Thyroid gland (tissue), 4 donors: ENCODE data around the gene ARHGAP10. TPM values are rescaled to one million over a fixed set of nuclear protein-coding genes. Genes with fewer than 3 reads are reported as not detected.
A peak's percentile ranks its signal among the peaks of the same experiment; 100 is the strongest.

Source experiments
- DNase-seq, 2 donors: peaks; one replicate each; pipeline ENCODE4 v3.0.0-alpha.2; 2019
- H3K27ac ChIP-seq, 3 donors: fragments of 200-600 bp; sonication (generic); 1 replicate in 2 of 3; 2 replicates in 1 of 3; pipeline ENCODE4 v1.5.1; 2016 to 2019; ENCODE audit warnings: mild to moderate bottlenecking in 1 of 3, moderate library complexity in 1 of 3
- H3K27me3 ChIP-seq: fragments of 200-600 bp; sonication (generic); one replicate; pipeline ENCODE4 v1.5.1; 2019
- H3K36me3 ChIP-seq, 2 donors: fragments of 200-600 bp; sonication (generic); one replicate each; pipeline ENCODE4 v1.5.1; 2016 to 2019
- H3K4me1 ChIP-seq, 2 donors: fragments of 200-600 bp; sonication (generic); one replicate each; pipeline ENCODE4 v1.5.1; 2017 to 2019
- H3K4me3 ChIP-seq, 3 donors: fragments of 200-600 bp; sonication (generic); replicated peaks in 1 of 3; 1 replicate in 2 of 3; 2 replicates in 1 of 3; pipeline ENCODE4 v1.5.1; 2016; ENCODE audit warnings: mild to moderate bottlenecking in 1 of 3
- H3K9me3 ChIP-seq: fragments of 200-600 bp; sonication (generic); one replicate; pipeline ENCODE4 v1.5.1; 2017
- POLR2A ChIP-seq, 2 donors: fragments of 450-650 bp; IDR thresholded peaks; one replicate each; pipeline ENCODE4 v1.6.1; 2017; ENCODE audit warnings: antibody characterized with exemption in 2 of 2, mild to moderate bottlenecking in 2 of 2, moderate library complexity in 1 of 2
- WGBS, 2 donors: methylation state at CpG; one replicate each; pipeline ENCODE4 v1.1.5; 2017; 5-methylcytosine and 5-hydroxymethylcytosine counted together
- intact Hi-C: fragments of 100-400 bp; cut with DNase I; formaldehyde crosslinking; loops from one replicate; pipeline ENCODE4 v1.15.1; 2023
- total RNA-seq, 4 donors: library from RNA; depleted of rRNA; stranded (reverse); fragments of >200 nt; gene quantifications; one replicate each; pipeline ENCODE4 v1.2.3, GENCODE V29; 2016
- TF ChIP-seq, protein P1 (sequence below), 6 experiments: fragments of 200-600 bp in 3 of 6; fragments of 450-650 bp in 3 of 6; sonication (generic) in 3 of 6; IDR thresholded peaks; one replicate each; pipeline ENCODE4 v1.5.1; 2016 to 2019; ENCODE audit warnings: antibody characterized with exemption in 6 of 6, mild to moderate bottlenecking in 2 of 6, inconsistent platforms in 1 of 6, moderate library complexity in 1 of 6

The ARHGAP10 gene
- total RNA-seq, 4 donors from 2014 or later, result 39.5 to 78.4 (median 42.0) TPM

DNA sequence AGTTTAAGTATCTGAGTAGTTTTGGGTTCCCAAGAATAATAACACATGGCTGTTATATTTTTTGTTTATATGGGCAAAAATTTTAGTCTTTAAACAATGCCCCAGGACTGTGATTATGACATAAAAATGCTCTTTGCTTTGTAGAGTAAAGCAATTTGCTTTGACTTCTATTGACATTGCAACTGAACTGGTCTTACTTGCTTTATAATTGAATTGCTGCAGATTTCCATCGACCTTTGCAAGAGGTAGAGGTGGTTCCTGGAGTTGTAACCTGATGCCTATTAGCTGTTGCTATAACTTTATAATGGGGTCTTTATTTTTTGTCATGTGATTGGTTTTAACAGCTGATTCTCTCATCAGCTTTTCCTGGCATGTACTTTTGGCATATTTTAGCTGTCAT lies 302.9 kb downstream of the ARHGAP10 start:
- H3K4me3 ChIP-seq, result no peak overlapping the region
- H3K9me3 ChIP-seq, result no peaks in the 10 kb centered on the region
- no peaks in the 10 kb centered on the region for H3K36me3 ChIP-seq
- H3K4me1 ChIP-seq, result peaks cover 9 to 10% of the 10 kb centered on the region in 2 donors
- H3K27me3 ChIP-seq, result no peaks in the 10 kb centered on the region
- 17 to 21% methylated on average over 1 of the region's 1 CpG for WGBS, 2 donors
- intact Hi-C loops, result no loop called here
- no peak overlapping the region for H3K27ac ChIP-seq
- TF ChIP-seq, protein P1, sequence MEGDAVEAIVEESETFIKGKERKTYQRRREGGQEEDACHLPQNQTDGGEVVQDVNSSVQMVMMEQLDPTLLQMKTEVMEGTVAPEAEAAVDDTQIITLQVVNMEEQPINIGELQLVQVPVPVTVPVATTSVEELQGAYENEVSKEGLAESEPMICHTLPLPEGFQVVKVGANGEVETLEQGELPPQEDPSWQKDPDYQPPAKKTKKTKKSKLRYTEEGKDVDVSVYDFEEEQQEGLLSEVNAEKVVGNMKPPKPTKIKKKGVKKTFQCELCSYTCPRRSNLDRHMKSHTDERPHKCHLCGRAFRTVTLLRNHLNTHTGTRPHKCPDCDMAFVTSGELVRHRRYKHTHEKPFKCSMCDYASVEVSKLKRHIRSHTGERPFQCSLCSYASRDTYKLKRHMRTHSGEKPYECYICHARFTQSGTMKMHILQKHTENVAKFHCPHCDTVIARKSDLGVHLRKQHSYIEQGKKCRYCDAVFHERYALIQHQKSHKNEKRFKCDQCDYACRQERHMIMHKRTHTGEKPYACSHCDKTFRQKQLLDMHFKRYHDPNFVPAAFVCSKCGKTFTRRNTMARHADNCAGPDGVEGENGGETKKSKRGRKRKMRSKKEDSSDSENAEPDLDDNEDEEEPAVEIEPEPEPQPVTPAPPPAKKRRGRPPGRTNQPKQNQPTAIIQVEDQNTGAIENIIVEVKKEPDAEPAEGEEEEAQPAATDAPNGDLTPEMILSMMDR (IDR thresholded peaks at IDR 0.05), result no peak
- no peak for TF ChIP-seq POLR2A (IDR thresholded peaks at IDR 0.05)
- no peak for DNase-seq

DNA sequence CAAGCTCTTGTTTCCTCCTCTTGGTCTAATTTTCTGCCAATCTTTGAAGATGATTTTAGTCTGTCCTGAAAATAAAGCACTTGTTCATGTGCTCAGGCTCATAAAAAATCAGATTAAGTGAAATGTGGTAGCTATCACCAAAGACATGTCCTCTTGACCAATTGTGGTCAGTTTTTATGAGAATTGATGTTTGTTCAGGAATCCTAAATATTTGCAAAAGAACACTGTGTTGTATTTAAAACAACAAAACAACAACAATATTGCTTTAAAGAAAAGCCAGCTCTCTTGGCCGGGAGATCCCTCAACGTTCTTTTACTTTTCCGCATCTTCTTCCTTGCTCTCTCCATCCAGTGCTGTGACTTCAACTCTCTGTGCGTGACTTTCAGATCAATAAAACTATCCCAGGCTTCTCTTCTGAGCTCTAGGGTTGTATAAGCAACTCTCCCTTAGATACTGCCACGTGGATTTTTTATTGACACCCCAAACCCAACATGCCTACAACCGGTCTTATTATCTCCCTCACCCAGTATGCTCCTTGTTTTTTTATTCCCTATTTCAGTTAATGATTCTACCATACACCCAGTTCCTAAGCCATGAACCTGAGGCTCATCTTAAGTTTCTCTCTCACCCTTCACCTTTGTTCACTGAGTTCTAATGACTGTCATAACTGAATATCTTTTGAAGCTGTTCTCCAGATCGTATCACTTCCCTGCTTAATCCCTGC lies 309.9 kb downstream of the ARHGAP10 start:
- Histone ChIP-seq H3K4me3 (no peak overlapping the region), H3K27ac (no peak overlapping the region), H3K9me3 (no peaks in the 10 kb centered on the region), H3K4me1 (peaks cover 0 to 8% of the 10 kb centered on the region in 2 donors), H3K36me3 (no peaks in the 10 kb centered on the region), H3K27me3 (no peaks in the 10 kb centered on the region)
- TF ChIP-seq POLR2A (IDR thresholded peaks at IDR 0.05), result no peak
- TF ChIP-seq, protein P1 (IDR thresholded peaks at IDR 0.05), result no peak
- 90 to 91% methylated on average over 7 of the region's 7 CpGs for WGBS, 2 donors
- DNase-seq, result no peak
- intact Hi-C loops, result no loop called here

DNA sequence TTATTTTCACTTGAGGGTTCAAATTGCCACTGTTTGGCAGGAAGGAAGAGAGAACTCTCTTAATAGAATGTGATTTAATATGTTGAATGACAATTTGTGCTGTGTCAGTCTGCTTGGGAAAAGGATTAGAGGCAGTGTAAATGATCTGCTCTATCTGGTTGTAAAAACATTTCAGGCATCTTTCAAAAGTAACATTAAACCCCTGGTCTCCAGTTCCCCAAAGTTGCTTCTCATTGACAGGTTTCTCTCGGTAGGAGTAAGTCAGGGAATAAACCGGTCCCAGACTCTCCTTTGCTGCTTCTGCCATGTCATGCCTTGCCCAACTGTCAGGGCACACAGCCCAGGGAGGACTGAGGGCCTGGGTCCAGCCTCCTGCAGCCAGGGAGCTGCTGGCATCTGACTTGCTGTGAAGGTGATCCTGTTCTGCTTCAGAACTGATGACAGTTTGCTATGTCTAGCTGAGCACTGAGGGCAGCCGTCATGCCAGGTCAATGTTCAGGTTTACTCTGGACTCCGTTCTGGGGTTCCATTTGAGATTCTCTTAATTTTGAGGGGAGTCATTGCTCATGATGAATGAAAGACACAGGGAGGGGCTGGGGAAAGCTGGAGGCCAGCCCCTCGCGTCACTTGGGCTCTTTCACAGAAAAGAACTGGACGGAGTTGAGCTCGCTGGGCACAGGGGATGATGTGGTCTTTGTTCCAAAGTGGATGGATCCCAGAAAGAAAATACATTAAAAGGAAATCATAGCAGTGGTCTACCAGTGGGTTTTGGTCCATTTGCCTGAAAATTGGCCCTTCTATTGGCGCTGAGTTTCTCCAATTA lies 312.4 kb downstream of the ARHGAP10 start:
- intact Hi-C loops, result no loop called here
- DNase-seq, result no peak
- H3K9me3 ChIP-seq, result no peaks in the 10 kb centered on the region
- no peak overlapping the region for H3K27ac ChIP-seq
- no peaks in the 10 kb centered on the region for H3K36me3 ChIP-seq
- H3K4me3 ChIP-seq, result no peak overlapping the region
- peaks cover 0 to 8% of the 10 kb centered on the region in 2 donors for H3K4me1 ChIP-seq
- 84 to 89% methylated on average over 9 of the region's 9 CpGs for WGBS, 2 donors
- no peaks in the 10 kb centered on the region for H3K27me3 ChIP-seq
- TF ChIP-seq, protein P1 (IDR thresholded peaks at IDR 0.05), result no peak
- TF ChIP-seq POLR2A (IDR thresholded peaks at IDR 0.05), result no peak

DNA sequence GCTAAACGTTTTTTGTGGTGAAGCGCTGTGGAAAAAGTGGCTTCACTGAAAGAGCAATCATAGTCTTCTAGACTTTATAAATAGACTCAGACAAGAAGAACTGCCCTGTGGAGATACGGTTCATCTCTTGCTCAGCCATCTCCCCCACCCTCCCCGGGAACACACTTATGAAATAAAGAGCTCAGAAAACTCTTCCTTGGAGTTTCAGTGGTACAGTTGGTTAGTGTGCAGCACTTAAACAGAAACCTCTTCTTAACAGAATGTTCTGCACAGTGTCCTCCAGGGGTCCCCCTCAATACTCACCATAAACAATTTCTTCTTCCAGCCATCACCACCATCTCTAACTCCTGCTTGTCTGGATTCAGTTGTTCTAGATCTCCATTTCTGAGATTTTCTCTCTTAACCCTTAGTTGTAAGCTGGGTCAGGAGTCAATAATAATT lies 313.0 kb downstream of the ARHGAP10 start:
- TF ChIP-seq, protein P1 (IDR thresholded peaks at IDR 0.05), result peak in 1 of 6 experiments; percentile 5
- TF ChIP-seq POLR2A (IDR thresholded peaks at IDR 0.05), result no peak
- Histone ChIP-seq H3K4me1 (peaks cover 0 to 8% of the 10 kb centered on the region in 2 donors), H3K9me3 (no peaks in the 10 kb centered on the region), H3K27ac (no peak overlapping the region), H3K4me3 (no peak overlapping the region), H3K36me3 (no peaks in the 10 kb centered on the region), H3K27me3 (no peaks in the 10 kb centered on the region)
- DNase-seq, result no peak
- intact Hi-C loops, result no loop called here
- 64 to 80% methylated on average over 4 of the region's 4 CpGs for WGBS, 2 donors

DNA sequence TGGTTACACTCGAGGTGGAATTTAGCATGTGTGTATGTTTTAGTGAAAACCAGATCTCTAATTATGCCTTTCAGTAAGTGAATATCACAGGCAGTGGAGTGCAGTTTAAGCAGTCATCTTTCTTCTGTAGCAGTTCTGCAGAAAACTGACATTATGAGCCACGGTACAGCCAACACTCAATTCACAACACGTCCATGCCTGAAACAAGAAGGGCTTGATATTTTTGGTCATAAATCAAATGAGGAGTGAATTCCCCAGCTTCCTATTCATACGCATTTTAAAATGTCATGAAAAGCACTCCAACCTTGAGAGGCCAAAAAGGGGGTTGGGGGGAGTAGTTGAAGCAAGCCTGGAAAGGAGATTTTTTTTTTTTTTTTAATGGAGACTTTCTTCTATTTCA lies 316.7 kb downstream of the ARHGAP10 start:
- Histone ChIP-seq H3K27me3 (no peaks in the 10 kb centered on the region), H3K9me3 (no peaks in the 10 kb centered on the region), H3K36me3 (no peaks in the 10 kb centered on the region), H3K27ac (no peak overlapping the region), H3K4me3 (no peak overlapping the region), H3K4me1 (peaks cover 0 to 8% of the 10 kb centered on the region in 2 donors)
- intact Hi-C loops, result no loop called here
- 77 to 80% methylated on average over 4 of the region's 4 CpGs for WGBS, 2 donors
- DNase-seq, result no peak
- TF ChIP-seq POLR2A (IDR thresholded peaks at IDR 0.05), result no peak
- TF ChIP-seq, protein P1 (IDR thresholded peaks at IDR 0.05), result no peak
